KMS-11 (cell line): ENCODE measurements around the gene CORO7.

Source experiments
- H2AFZ ChIP-seq: fragments of 200-600 bp; sonication (generic); 2 replicates; pipeline ENCODE4 v1.6.1; 2016; ENCODE audit warnings: antibody characterized with exemption, mixed run types, low read depth
- H3K27ac ChIP-seq: fragments of 200-600 bp; sonication (generic); 2 replicates; pipeline ENCODE4 v1.6.1; 2016; ENCODE audit warnings: mild to moderate bottlenecking, mixed run types
- H3K27me3 ChIP-seq: fragments of 200-600 bp; sonication (generic); 2 replicates; pipeline ENCODE4 v1.6.1; 2017; ENCODE audit warnings: mild to moderate bottlenecking, low read depth, mixed run types, moderate library complexity; ENCODE audit not compliant: insufficient read depth
- H3K36me3 ChIP-seq: fragments of 200-600 bp; sonication (generic); 2 replicates; pipeline ENCODE4 v1.6.1; 2017; ENCODE audit warnings: mild to moderate bottlenecking, mixed run types; ENCODE audit not compliant: insufficient read depth
- H3K4me1 ChIP-seq: fragments of 200-600 bp; sonication (generic); 2 replicates; pipeline ENCODE4 v1.6.1; 2016; ENCODE audit warnings: mild to moderate bottlenecking, low read depth, mixed run types; ENCODE audit not compliant: poor library complexity, severe bottlenecking
- H3K4me2 ChIP-seq: fragments of 200-600 bp; sonication (generic); 2 replicates; pipeline ENCODE4 v1.7.0; 2016; ENCODE audit warnings: mild to moderate bottlenecking, mixed run types
- H3K4me3 ChIP-seq: fragments of 200-600 bp; sonication (generic); IDR thresholded peaks from 2 replicates; pipeline ENCODE4 v1.6.1; 2017; ENCODE audit warnings: low read depth, low read length, mixed read lengths; ENCODE audit not compliant: insufficient read depth
- H3K79me2 ChIP-seq: fragments of 200-600 bp; sonication (generic); 2 replicates; pipeline ENCODE4 v1.6.1; 2016; ENCODE audit warnings: low read depth, mixed run types; ENCODE audit not compliant: insufficient read depth
- H3K9ac ChIP-seq: fragments of 200-600 bp; sonication (generic); 2 replicates; pipeline ENCODE4 v1.6.1; 2016; ENCODE audit warnings: mild to moderate bottlenecking, mixed run types
- H4K20me1 ChIP-seq: fragments of 200-600 bp; sonication (generic); 2 replicates; pipeline ENCODE4 v1.6.1; 2016; ENCODE audit warnings: mild to moderate bottlenecking, mixed run types; ENCODE audit not compliant: insufficient read depth
- TF ChIP-seq, protein P1 (sequence below): fragments of 200-600 bp; sonication (generic); conservative IDR thresholded peaks from 2 replicates; pipeline ENCODE4 v1.6.1; 2017; ENCODE audit warnings: low read depth, mild to moderate bottlenecking, antibody characterized with exemption, low read length, moderate library complexity, mixed read lengths

Gene CORO7

DNA sequence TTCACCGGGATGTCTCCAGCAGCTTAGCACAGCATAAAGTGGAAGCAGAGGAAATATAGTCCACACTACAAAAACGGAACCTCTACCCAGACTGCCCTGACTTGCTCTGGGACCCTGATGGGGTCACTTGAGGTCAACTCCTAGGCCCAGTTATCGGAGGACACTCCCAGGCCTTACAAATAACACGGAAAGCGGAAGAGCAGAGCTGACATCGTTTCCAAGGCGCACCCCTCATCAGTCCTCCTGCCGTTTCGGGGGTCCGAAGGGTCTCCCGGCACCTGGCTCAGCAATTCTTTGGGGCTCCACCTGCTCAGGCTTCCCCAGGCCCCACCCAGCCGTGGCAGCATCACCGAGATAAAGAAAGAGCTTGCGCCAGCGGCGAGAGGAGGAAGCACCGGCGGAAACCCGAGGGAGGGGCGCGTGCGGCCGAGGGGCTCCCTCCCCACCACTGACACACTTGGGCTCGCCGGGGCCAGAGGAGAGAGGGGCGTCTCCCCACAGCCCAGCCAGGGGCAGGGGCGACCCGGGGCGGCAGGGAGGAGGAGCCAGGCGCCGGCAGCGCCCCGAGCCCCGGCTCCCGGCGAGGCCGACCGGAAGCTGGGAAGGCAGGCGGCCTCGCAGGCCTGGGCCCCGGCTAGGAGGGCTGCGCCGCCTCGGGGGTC lies 727 bp downstream of the CORO7 start:
- peaks cover 39% of the 10 kb centered on the region for H3K4me1 ChIP-seq
- TF ChIP-seq, protein P1, sequence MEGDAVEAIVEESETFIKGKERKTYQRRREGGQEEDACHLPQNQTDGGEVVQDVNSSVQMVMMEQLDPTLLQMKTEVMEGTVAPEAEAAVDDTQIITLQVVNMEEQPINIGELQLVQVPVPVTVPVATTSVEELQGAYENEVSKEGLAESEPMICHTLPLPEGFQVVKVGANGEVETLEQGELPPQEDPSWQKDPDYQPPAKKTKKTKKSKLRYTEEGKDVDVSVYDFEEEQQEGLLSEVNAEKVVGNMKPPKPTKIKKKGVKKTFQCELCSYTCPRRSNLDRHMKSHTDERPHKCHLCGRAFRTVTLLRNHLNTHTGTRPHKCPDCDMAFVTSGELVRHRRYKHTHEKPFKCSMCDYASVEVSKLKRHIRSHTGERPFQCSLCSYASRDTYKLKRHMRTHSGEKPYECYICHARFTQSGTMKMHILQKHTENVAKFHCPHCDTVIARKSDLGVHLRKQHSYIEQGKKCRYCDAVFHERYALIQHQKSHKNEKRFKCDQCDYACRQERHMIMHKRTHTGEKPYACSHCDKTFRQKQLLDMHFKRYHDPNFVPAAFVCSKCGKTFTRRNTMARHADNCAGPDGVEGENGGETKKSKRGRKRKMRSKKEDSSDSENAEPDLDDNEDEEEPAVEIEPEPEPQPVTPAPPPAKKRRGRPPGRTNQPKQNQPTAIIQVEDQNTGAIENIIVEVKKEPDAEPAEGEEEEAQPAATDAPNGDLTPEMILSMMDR, result no peak
- H3K27me3 ChIP-seq, result no peaks in the 10 kb centered on the region
- H3K36me3 ChIP-seq, result no peaks in the 10 kb centered on the region; the same call in 1 of the 2 replicates
- peak overlapping the region; percentile 80 for H2AFZ ChIP-seq
- H3K4me2 ChIP-seq, result peak overlapping the region; percentile 93
- no peaks in the 10 kb centered on the region for H4K20me1 ChIP-seq
- H3K27ac ChIP-seq, result peak overlapping the region; percentile 92
- peaks cover 52% of the 10 kb centered on the region for H3K79me2 ChIP-seq
- no peak overlapping the region for H3K4me3 ChIP-seq
- H3K9ac ChIP-seq, result peak overlapping the region; percentile 83

DNA sequence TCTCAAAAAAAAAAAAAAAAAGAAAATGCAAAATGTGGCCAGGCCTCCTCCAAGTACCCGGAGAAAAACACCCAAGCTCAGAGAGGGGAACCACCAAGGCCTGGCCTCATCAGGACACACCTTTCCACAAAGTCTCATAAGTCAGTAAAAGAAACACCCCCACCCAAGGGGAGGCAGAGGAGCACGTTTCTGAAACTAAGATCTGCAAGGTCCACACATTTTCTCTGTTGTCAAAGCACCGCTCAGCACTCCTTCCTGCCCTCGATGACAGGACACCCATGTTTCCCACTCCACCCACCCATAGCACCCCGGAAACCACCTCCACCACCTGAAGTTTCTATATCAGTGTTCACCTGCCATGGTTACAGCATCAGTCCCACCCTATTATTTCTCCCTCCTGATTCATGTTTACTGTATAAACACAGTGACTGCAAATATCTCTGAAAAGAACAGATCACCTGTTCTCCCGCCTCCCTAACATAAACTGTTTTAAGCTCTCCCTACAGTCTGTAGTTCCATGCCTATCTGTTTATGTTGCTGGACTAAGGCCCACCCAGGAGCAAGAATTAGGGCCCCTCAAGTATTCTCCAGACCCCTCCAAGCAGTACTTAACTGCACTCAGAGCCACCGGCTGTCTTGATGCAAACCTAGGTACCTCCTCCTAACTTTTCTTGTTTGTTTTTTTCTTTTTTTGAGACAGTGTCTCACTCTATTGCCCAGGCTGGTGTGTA lies 2.0 kb downstream of the CORO7 start:
- H3K4me1 ChIP-seq, result peaks cover 39% of the 10 kb centered on the region
- peak overlapping the region; percentile 92 for H3K27ac ChIP-seq
- peak overlapping the region; percentile 83 for H3K9ac ChIP-seq
- H3K4me3 ChIP-seq, result no peak overlapping the region
- H3K79me2 ChIP-seq, result peaks cover 65% of the 10 kb centered on the region
- peak overlapping the region; percentile 93 for H3K4me2 ChIP-seq
- no peak overlapping the region for H2AFZ ChIP-seq
- H4K20me1 ChIP-seq, result no peaks in the 10 kb centered on the region
- no peaks in the 10 kb centered on the region for H3K27me3 ChIP-seq
- H3K36me3 ChIP-seq, result no peaks in the 10 kb centered on the region; the same call in 1 of the 2 replicates
- TF ChIP-seq, protein P1, result no peak

DNA sequence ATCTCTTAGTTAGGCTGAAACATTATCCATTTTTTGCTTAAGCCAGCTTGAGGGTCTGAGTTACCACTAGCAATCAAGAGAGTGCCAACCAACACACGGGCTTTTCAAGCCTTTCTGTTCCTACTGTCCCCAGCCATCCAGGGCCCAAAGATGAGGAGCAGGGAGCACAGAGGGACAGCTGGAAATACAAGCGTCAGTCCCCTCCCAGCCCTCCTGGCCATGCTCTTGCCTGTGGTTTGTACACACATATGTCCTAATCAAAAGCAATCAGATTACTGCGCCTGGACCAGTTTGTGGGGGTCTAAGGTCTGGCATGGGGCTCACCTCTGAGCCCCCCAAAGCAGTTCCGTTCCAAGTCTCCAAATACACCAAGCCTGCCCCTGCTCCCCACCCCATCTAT lies 3.5 kb downstream of the CORO7 start:
- no peak overlapping the region for H2AFZ ChIP-seq
- H4K20me1 ChIP-seq, result no peaks in the 10 kb centered on the region; the same call in 1 of the 2 replicates
- peaks cover 78% of the 10 kb centered on the region for H3K79me2 ChIP-seq

DNA sequence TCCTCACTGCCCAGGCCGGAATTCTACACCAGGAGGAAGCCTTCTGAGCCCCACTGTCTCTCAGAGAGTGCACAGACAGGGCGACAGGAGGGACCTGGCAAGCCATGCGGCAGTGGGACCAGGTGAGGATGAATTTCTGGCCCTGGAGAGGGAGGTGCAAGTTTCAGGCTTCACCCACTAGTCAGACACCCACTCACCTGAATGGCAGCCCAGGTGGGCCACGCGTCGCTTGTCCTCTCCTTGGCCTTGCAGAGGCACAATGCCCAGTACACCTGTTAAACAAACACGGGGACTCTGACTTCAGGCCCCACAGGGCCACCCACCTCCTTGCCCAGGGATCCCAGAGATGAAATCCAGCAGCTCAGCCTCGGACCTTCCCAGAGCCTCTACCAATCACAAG lies 4.2 kb downstream of the CORO7 start:
- Histone ChIP-seq H2AFZ (no peak overlapping the region), H4K20me1 (no peaks in the 10 kb centered on the region; the same call in 1 of the 2 replicates), H3K4me1 (peaks cover 33% of the 10 kb centered on the region), H3K4me2 (no peak overlapping the region), H3K27ac (no peak overlapping the region), H3K79me2 (peaks cover 78% of the 10 kb centered on the region), H3K9ac (no peak overlapping the region), H3K4me3 (no peak overlapping the region), H3K27me3 (no peaks in the 10 kb centered on the region), H3K36me3 (no peaks in the 10 kb centered on the region; the same call in 1 of the 2 replicates)
- TF ChIP-seq, protein P1, result no peak

More for the DNA sequence above, 3.5 kb downstream of the CORO7 start:
- H3K27ac ChIP-seq, result no peak overlapping the region
- peak overlapping the region; percentile 93; the same call in 1 of the 2 replicates for H3K4me2 ChIP-seq
- H3K36me3 ChIP-seq, result no peaks in the 10 kb centered on the region; the same call in 1 of the 2 replicates
- H3K9ac ChIP-seq, result no peak overlapping the region
- H3K4me3 ChIP-seq, result no peak overlapping the region
- no peaks in the 10 kb centered on the region for H3K27me3 ChIP-seq
- peaks cover 39% of the 10 kb centered on the region for H3K4me1 ChIP-seq
- TF ChIP-seq, protein P1, result no peak
